ENCODE data around the gene COQ2.

- TF ChIP-seq CTCF (conservative IDR thresholded peaks at IDR 0.05; ENCODE audit: low read depth, low read length) (no peak), EZH2 (IDR thresholded peaks at IDR 0.05; ENCODE audit: low read length, unreplicated experiment) (no peak)
Measured at GRCh38 chr4:83217721-83218522, 66.7 kb downstream of the COQ2 start.
